Smooth muscle cell (in vitro differentiated cells): ENCODE data around the gene CDK11A. TPM values are rescaled to one million over a fixed set of nuclear protein-coding genes. Genes with fewer than 3 reads are reported as not detected.
"Not testable (repeated sequence)": the region's sequence is repeated elsewhere in the genome, so short reads cannot be mapped to it uniquely, and the experiment has no call there.

ENCODE experiments used
- DNase-seq: peaks from one replicate; lab custom pipeline; 2025; ENCODE audit not compliant: unreplicated experiment; lab: John Stamatoyannopoulos, UW
- H2AFZ ChIP-seq: fragments of 200-600 bp; sonication (generic); 2 replicates; pipeline ENCODE4 v1.6.0; 2016; ENCODE audit warnings: antibody characterized with exemption, low read depth, mild to moderate bottlenecking
- H3F3A ChIP-seq: fragments of 200-600 bp; sonication (generic); 2 replicates; pipeline ENCODE4 v1.6.0; 2017; ENCODE audit warnings: antibody characterized with exemption, low read depth
- H3K27ac ChIP-seq: fragments of 200-600 bp; sonication (generic); 2 replicates; pipeline ENCODE4 v1.5.1; 2016; ENCODE audit warnings: low read depth, mild to moderate bottlenecking
- H3K27me3 ChIP-seq: fragments of 200-600 bp; sonication (generic); 2 replicates; pipeline ENCODE4 v1.6.1; 2016; ENCODE audit warnings: low read depth, mild to moderate bottlenecking
- H3K36me3 ChIP-seq: fragments of 200-600 bp; sonication (generic); 2 replicates; pipeline ENCODE4 v1.5.1; 2016; ENCODE audit warnings: low read depth
- H3K4me1 ChIP-seq: fragments of 200-600 bp; sonication (generic); 2 replicates; pipeline ENCODE4 v1.5.1; 2016; ENCODE audit warnings: low read depth
- H3K4me2 ChIP-seq: fragments of 200-600 bp; sonication (generic); 2 replicates; pipeline ENCODE4 v1.6.0; 2016; ENCODE audit warnings: mild to moderate bottlenecking
- H3K4me3 ChIP-seq: fragments of 200-600 bp; sonication (generic); 2 replicates; pipeline ENCODE4 v1.5.1; 2016; ENCODE audit warnings: mild to moderate bottlenecking
- H3K79me2 ChIP-seq: fragments of 200-600 bp; sonication (generic); 2 replicates; pipeline ENCODE4 v1.6.0; 2016; ENCODE audit warnings: low read depth, mild to moderate bottlenecking
- H3K9ac ChIP-seq: fragments of 200-600 bp; sonication (generic); 2 replicates; pipeline ENCODE4 v1.6.0; 2016; ENCODE audit warnings: low read depth
- H3K9me3 ChIP-seq: fragments of 200-600 bp; sonication (generic); replicated peaks from 2 replicates; pipeline ENCODE4 v1.5.1; 2016; ENCODE audit warnings: low read depth
- H4K20me1 ChIP-seq: fragments of 200-600 bp; sonication (generic); 2 replicates; pipeline ENCODE4 v1.6.0; 2016; ENCODE audit warnings: low read depth
- WGBS: methylation state at CpG from one replicate; pipeline ENCODE4 v1.1.7; 2016; ENCODE audit warnings: low lambda C conversion rate; 5-methylcytosine and 5-hydroxymethylcytosine counted together
- polyA plus RNA-seq: library from polyadenylated mRNA; unstranded; fragments of >200 nt; fragmentation: Nextera tagmentation; extraction: Ambion mirVana; gene quantifications from 2 replicates; pipeline ENCODE4 v1.2.1, GENCODE V29; 2016
- total RNA-seq: library from RNA; depleted of rRNA; stranded (reverse); fragments of >200 nt; gene quantifications from 2 replicates; pipeline ENCODE4 v1.2.3, GENCODE V29; 2014
- TF ChIP-seq, protein P1 (sequence below): fragments of 200-600 bp; sonication (generic); IDR thresholded peaks from 2 replicates; pipeline ENCODE4 v1.5.1; 2017; ENCODE audit warnings: borderline replicate concordance, mild to moderate bottlenecking, antibody characterized with exemption; ENCODE audit not compliant: insufficient read depth, poor library complexity, severe bottlenecking

The CDK11A gene
- total and polyA plus RNA-seq, 2 experiments from 2014 or later = 19.8 to 20.9 TPM

DNA sequence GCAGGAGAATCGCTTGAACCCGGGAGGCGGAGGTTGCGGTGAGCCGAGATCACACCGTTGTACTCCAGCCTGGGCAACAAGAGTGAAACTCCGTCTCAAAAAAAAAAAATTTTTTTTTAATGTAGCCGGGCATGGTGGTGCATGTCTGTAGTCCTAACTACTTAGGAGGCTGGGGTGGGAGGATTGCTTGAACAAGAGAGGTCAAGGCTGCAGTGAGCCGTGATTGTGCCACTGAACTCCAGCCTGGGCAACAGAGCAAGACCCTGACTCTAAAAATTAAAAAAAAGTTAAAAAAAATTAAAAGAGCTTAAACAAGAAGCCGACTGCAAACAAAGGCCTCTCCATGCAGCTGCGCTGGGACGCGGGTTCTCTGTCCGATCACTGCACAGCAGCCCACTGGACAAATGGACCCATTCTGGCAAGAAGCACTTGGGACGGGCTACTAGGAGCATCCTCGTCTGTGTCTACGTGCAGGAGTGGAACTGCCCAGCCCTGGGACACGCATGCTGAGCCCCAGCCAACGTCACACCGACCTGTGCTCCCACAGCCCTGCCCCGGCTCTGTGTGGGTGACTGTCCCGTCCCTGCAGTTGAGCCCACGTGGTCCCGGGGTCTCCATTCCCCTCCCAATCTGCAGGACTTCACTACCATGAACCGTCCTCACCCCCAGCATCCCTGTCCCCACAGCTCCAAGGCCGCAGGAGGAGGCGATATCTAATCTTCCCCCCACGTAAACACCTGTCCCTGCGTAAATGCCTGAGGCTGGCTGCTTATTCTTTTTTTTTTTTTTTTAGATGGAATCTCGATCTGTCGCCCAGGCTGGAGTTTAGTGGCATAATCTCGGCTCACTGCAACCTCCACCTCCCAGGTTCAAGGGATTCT is 43.9 kb downstream of the CDK11A start:
- peaks cover 73% of the 10 kb centered on the region for H4K20me1 ChIP-seq
- no peaks in the 10 kb centered on the region for H3F3A ChIP-seq
- no peak overlapping the region for H3K27ac ChIP-seq
- TF ChIP-seq, protein P1, sequence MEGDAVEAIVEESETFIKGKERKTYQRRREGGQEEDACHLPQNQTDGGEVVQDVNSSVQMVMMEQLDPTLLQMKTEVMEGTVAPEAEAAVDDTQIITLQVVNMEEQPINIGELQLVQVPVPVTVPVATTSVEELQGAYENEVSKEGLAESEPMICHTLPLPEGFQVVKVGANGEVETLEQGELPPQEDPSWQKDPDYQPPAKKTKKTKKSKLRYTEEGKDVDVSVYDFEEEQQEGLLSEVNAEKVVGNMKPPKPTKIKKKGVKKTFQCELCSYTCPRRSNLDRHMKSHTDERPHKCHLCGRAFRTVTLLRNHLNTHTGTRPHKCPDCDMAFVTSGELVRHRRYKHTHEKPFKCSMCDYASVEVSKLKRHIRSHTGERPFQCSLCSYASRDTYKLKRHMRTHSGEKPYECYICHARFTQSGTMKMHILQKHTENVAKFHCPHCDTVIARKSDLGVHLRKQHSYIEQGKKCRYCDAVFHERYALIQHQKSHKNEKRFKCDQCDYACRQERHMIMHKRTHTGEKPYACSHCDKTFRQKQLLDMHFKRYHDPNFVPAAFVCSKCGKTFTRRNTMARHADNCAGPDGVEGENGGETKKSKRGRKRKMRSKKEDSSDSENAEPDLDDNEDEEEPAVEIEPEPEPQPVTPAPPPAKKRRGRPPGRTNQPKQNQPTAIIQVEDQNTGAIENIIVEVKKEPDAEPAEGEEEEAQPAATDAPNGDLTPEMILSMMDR = no peak
- 96% methylated on average over 32 of the region's 32 CpGs for WGBS
- no peaks in the 10 kb centered on the region for H3K4me1 ChIP-seq
- no peak overlapping the region for H3K4me2 ChIP-seq
- no peaks in the 10 kb centered on the region for H3K36me3 ChIP-seq
- H3K27me3 ChIP-seq = no peaks in the 10 kb centered on the region
- peaks cover 72% of the 10 kb centered on the region for H3K79me2 ChIP-seq
- H2AFZ ChIP-seq = no peak overlapping the region
- no peak overlapping the region for H3K4me3 ChIP-seq
- no peaks in the 10 kb centered on the region for H3K9me3 ChIP-seq
- no peak overlapping the region for H3K9ac ChIP-seq
- no peak for DNase-seq

DNA sequence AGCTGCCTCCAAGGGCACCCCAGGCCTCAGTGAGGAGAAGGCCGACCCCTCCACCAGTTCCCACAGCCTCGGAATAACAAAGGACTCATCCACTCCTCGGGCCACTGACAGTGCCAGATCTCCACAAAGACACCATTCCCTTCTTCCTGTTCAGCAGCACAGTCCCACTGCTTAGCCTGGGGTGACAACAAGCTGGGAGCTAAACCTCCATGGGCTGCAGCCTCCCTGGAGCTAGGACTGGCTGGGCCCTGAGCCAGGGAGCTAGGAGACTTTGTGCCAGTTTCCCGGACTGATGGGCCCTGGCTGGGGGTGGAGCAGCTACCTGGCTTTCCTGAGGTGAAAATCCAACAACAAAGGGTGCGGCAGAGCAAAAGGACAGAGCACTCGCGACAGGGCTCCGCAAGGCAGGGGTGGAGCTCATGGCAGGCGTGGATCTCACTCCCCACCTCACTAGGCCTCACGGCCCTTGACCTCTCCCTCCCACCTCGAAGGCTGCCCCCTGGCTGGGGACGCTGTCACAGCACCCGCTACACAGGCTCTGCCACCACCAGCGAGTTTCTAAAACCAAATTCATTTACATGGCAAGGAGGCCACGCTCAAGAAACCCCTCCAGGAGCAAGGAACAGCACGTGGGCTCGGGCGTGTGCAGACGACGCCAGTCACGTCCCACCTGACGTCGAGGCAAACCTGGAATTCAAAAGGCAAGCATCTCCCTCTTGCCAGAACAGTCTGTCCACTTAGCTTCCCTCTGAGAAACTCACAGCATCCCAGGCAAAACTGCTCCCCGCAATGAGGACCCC is 45.4 kb downstream of the CDK11A start:
- Histone ChIP-seq H3K27me3 (no peaks in the 10 kb centered on the region), H3K36me3 (no peaks in the 10 kb centered on the region), H3K9me3 (no peaks in the 10 kb centered on the region), H3K27ac (no peak overlapping the region), H3K9ac (no peak overlapping the region), H4K20me1 (peaks cover 58% of the 10 kb centered on the region), H3K4me3 (no peak overlapping the region), H3K79me2 (peaks cover 57% of the 10 kb centered on the region), H3F3A (no peaks in the 10 kb centered on the region), H3K4me1 (no peaks in the 10 kb centered on the region), H3K4me2 (no peak overlapping the region), H2AFZ (no peak overlapping the region)
- WGBS = 87% methylated on average over 24 of the region's 24 CpGs
- TF ChIP-seq, protein P1 = no peak
- DNase-seq = no peak

DNA sequence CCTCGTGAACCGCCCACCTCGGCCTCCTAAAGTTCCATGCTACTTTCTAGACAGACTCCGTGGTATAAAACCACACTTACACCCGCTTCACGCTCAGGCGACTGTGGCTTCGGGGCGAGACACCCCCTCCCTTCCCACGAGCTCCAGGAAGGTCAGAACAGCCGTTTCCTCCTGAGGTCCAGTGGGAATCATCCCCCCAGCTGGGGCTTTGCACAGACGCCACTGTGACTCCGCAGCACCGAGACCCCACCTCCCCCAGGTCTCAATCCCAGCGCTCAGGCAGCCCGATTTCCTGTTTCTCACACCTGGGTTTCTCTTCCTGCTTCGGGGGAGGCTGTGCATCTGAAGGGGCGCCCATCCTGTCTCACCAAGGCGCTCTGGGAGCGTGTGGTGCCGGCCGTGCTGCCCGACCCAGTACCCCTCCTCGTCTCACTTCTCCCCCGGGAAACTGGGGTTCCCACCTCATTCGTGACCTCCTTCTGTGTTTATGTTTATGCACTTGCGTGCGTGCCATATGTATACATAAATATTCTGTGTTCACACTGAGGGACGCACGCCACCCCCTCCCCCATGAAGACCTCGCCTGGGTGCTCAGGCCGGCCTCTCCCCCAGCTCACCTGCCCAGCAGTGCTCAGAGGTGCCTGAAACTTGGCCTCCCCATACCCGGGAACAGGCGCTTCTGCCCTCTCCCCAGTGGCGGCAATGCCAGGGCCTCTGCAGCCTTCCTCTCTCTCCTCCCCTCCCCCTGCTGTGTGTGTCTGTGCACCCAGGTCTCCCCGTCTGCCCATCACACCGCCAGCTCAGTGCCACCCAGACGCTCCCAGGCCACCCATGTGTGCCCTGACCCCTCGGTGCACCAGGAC is 46.2 kb downstream of the CDK11A start:
- 97% methylated on average over 36 of the region's 39 CpGs for WGBS
- DNase-seq = no peak
- Histone ChIP-seq H3K9ac (no peak overlapping the region), H3K4me1 (no peaks in the 10 kb centered on the region), H3K36me3 (no peaks in the 10 kb centered on the region), H3F3A (no peaks in the 10 kb centered on the region), H3K79me2 (peaks cover 49% of the 10 kb centered on the region), H4K20me1 (peaks cover 50% of the 10 kb centered on the region), H3K9me3 (no peaks in the 10 kb centered on the region), H3K27ac (no peak overlapping the region), H2AFZ (no peak overlapping the region), H3K27me3 (no peaks in the 10 kb centered on the region), H3K4me2 (no peak overlapping the region), H3K4me3 (no peak overlapping the region)
- TF ChIP-seq, protein P1 = no peak

DNA sequence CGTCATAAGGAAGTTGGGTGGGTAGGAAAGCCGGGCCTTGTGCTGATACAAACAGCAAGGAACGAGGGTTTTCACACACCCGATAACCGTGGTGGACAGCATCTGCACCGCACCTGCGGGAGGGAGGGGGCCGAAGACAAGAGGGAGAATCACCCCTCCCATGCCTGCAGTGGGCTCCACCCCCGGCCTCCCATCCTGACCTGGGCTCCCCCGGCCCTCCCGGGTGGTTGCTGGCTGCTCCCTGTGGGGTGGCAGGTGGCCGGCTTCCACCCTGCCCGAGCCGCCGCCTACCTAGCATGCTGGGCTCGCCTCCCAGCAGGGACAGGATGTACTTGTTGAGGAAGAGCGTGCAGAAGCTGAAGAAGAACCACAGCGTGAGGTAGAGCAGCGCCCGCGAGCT is 48.1 kb downstream of the CDK11A start:
- not testable (repeated sequence) for H3F3A ChIP-seq, H3K4me1 ChIP-seq, H3K27me3 ChIP-seq, H3K9me3 ChIP-seq, H3K4me3 ChIP-seq, DNase-seq, H3K27ac ChIP-seq, H3K36me3 ChIP-seq, H3K4me2 ChIP-seq, H2AFZ ChIP-seq, H3K9ac ChIP-seq
- peaks cover 34% of the 10 kb centered on the region for H3K79me2 ChIP-seq
- H4K20me1 ChIP-seq = peaks cover 34% of the 10 kb centered on the region
- WGBS = no CpG with 5 or more reads among the region's 21 CpGs

DNA sequence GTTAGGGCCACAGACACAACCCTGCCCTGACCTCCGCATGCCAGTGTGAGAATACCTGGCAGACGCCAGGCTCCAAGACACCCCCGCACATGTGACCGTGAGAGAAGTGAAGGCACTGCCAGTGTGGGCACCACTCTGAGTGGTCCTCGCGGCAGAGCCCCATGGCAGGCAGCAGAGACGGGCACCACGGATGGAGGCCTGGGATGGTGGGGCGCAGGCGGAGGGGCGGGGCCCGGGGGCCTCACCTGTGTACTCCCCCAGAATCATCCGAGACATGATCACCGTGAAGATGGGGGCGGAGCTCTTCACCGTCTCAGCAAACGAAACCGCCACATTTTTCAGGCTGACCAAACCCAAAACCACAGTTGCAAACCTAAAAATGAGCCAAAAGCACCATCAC is 48.9 kb downstream of the CDK11A start:
- H3K4me2 ChIP-seq, H3K27me3 ChIP-seq, H3K36me3 ChIP-seq, H3K27ac ChIP-seq, H2AFZ ChIP-seq, H3F3A ChIP-seq, H3K4me1 ChIP-seq, DNase-seq, H3K4me3 ChIP-seq, H3K9me3 ChIP-seq, H3K9ac ChIP-seq: not testable (repeated sequence)
- Histone ChIP-seq H3K79me2 (peaks cover 26% of the 10 kb centered on the region), H4K20me1 (peaks cover 26% of the 10 kb centered on the region)
- 97% methylated on average over 6 of the region's 18 CpGs for WGBS
